OCI-LY7 (cell line): ENCODE data around the gene NSMF. TPM values are rescaled to one million over a fixed set of nuclear protein-coding genes. Genes with fewer than 3 reads are reported as not detected.

Experiments
- BruUV-seq: library from RNA; stranded (reverse); fragments of 400-500 nt; replicated peaks from 2 replicates; lab custom pipeline; 2021; lab: Mats Ljungman, UMichigan
- CTCF ChIA-PET: fragments of 300-600 bp; sonication (Branson Sonifier 250); formaldehyde crosslinking; loops from one replicate; lab custom pipeline; 2022; ENCODE audit warnings: antibody characterized with exemption; ENCODE audit not compliant: unreplicated experiment; lab: Charles Lee
- POLR2A ChIA-PET: fragments of 300-600 bp; sonication (Branson Sonifier 250); formaldehyde crosslinking; loops from one replicate; lab custom pipeline; 2022; ENCODE audit warnings: antibody characterized with exemption; lab: Charles Lee
- DNase-seq: peaks from one replicate; pipeline ENCODE4 v3.0.0-alpha.2; 2015; ENCODE audit warnings: low spot score
- H2AFZ ChIP-seq: fragments of 200-600 bp; sonication (generic), shearing (Covaris generic); 2 replicates; pipeline ENCODE4 v1.6.1; 2014; ENCODE audit warnings: mild to moderate bottlenecking, antibody characterized with exemption, low read length, moderate library complexity
- H3K27ac ChIP-seq: fragments of 200-600 bp; sonication (generic); 2 replicates; pipeline ENCODE4 v1.5.1; 2014; ENCODE audit warnings: mixed run types, low read depth, mild to moderate bottlenecking, moderate library complexity, low read length, inconsistent platforms; ENCODE audit not compliant: poor library complexity, severe bottlenecking
- H3K36me3 ChIP-seq: fragments of 200-600 bp; sonication (generic); 2 replicates; pipeline ENCODE4 v1.6.1; 2014; ENCODE audit warnings: mild to moderate bottlenecking, antibody characterized with exemption, low read length, moderate library complexity, mixed read lengths; ENCODE audit not compliant: insufficient read depth
- H3K4me1 ChIP-seq: fragments of 200-600 bp; sonication (generic); 2 replicates; pipeline ENCODE4 v1.5.1; 2014; ENCODE audit warnings: mild to moderate bottlenecking, low read length; ENCODE audit not compliant: insufficient read depth, poor library complexity, severe bottlenecking
- H3K4me2 ChIP-seq: fragments of 200-600 bp; sonication (generic); 2 replicates; pipeline ENCODE4 v1.6.1; 2014; ENCODE audit warnings: mild to moderate bottlenecking, low read length
- H3K4me3 ChIP-seq: fragments of 200-600 bp; sonication (generic); 2 replicates; pipeline ENCODE4 v1.5.1; 2014; ENCODE audit warnings: mild to moderate bottlenecking, low read depth, low read length; ENCODE audit not compliant: poor library complexity, severe bottlenecking
- H3K79me2 ChIP-seq: fragments of 200-600 bp; sonication (generic); 2 replicates; pipeline ENCODE4 v1.6.1; 2016; ENCODE audit warnings: low read depth, mild to moderate bottlenecking, low read length, moderate library complexity, mixed read lengths; ENCODE audit not compliant: insufficient read depth
- H3K9me2 ChIP-seq: fragments of 200-600 bp; sonication (generic); 2 replicates; pipeline ENCODE4 v1.6.1; 2016; ENCODE audit warnings: mild to moderate bottlenecking, low read length, mixed read lengths; ENCODE audit not compliant: insufficient read depth
- H3K9me3 ChIP-seq: fragments of 200-600 bp; sonication (generic); 2 replicates; pipeline ENCODE4 v1.6.1; 2014; ENCODE audit warnings: mild to moderate bottlenecking, mixed run types, low read length, mixed read lengths
- H4K20me1 ChIP-seq: fragments of 200-600 bp; sonication (generic); 2 replicates; pipeline ENCODE4 v1.6.1; 2014; ENCODE audit warnings: mild to moderate bottlenecking, antibody characterized with exemption, low read length, moderate library complexity, mixed read lengths; ENCODE audit not compliant: insufficient read depth
- EZH2phosphoT487 ChIP-seq: fragments of 200-600 bp; sonication (generic); IDR thresholded peaks from 2 replicates; pipeline ENCODE4 v1.6.1; 2018; ENCODE audit warnings: low read depth, borderline replicate concordance, mild to moderate bottlenecking, mixed run types, antibody characterized with exemption, low read length, moderate library complexity, mixed read lengths
- intact Hi-C: fragments of 100-400 bp; cut with micrococcal nuclease; formaldehyde crosslinking; loops from one replicate; pipeline ENCODE4 v1.10.0; 2022; ENCODE audit not compliant: unreplicated experiment
- total RNA-seq, 2 experiments: library from RNA; depleted of rRNA in 1 of 2; stranded (reverse); fragments of >200 nt in 1 of 2; shearing (Covaris generic) in 1 of 2; gene quantifications; 2 replicates each; pipeline ENCODE4 v1.2.3, GENCODE V29; 2014 to 2022
- TF ChIP-seq, protein P1 (sequence below): fragments of 200-600 bp; sonication (generic); conservative IDR thresholded peaks from 2 replicates; pipeline ENCODE4 v1.5.1; 2014; ENCODE audit warnings: mild to moderate bottlenecking, antibody characterized with exemption, low read length, moderate library complexity, mixed read lengths

The NSMF gene
- total RNA-seq, 2 experiments from 2014 or later = 20.3 to 29.8 TPM

- no peak overlapping the region for H3K4me2 ChIP-seq
- H3K36me3 ChIP-seq = no peaks in the 10 kb centered on the region
- POLR2A ChIA-PET = interaction anchor here (0.6 kb wide), 1 partner anchor 315 kb away, joined by 6 read pairs; no protein-coding TSS in a partner anchor
- H3K4me3 ChIP-seq = no peak overlapping the region
- DNase-seq = no peak
- no peaks in the 10 kb centered on the region for H4K20me1 ChIP-seq
- CTCF ChIA-PET = interaction anchor here (0.6 kb wide), 1 partner anchor 159 kb away, joined by 13 read pairs; no protein-coding TSS in a partner anchor
- H3K9me3 ChIP-seq = no peaks in the 10 kb centered on the region
- H3K79me2 ChIP-seq = no peaks in the 10 kb centered on the region
- peaks cover 18% of the 10 kb centered on the region for H3K4me1 ChIP-seq
- TF ChIP-seq, protein P1, sequence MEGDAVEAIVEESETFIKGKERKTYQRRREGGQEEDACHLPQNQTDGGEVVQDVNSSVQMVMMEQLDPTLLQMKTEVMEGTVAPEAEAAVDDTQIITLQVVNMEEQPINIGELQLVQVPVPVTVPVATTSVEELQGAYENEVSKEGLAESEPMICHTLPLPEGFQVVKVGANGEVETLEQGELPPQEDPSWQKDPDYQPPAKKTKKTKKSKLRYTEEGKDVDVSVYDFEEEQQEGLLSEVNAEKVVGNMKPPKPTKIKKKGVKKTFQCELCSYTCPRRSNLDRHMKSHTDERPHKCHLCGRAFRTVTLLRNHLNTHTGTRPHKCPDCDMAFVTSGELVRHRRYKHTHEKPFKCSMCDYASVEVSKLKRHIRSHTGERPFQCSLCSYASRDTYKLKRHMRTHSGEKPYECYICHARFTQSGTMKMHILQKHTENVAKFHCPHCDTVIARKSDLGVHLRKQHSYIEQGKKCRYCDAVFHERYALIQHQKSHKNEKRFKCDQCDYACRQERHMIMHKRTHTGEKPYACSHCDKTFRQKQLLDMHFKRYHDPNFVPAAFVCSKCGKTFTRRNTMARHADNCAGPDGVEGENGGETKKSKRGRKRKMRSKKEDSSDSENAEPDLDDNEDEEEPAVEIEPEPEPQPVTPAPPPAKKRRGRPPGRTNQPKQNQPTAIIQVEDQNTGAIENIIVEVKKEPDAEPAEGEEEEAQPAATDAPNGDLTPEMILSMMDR = no peak
- TF ChIP-seq EZH2phosphoT487 = no peak
- H3K9me2 ChIP-seq = no peaks in the 10 kb centered on the region
- H3K27ac ChIP-seq = no peak overlapping the region
- intact Hi-C loops = no loop called here
- no TSS peak for BruUV-seq
- no peak overlapping the region for H2AFZ ChIP-seq
Observed at GRCh38 chr9:137428841-137429545, 30.1 kb downstream of the NSMF start.

GRCh38 chr9:137428311-137428630 is 30.9 kb downstream of the NSMF start:
- Histone ChIP-seq H3K9me3 (no peaks in the 10 kb centered on the region), H3K4me2 (no peak overlapping the region), H3K4me3 (no peak overlapping the region), H4K20me1 (no peaks in the 10 kb centered on the region), H3K27ac (no peak overlapping the region), H3K36me3 (no peaks in the 10 kb centered on the region), H3K9me2 (no peaks in the 10 kb centered on the region), H3K4me1 (peaks cover 18% of the 10 kb centered on the region), H2AFZ (no peak overlapping the region), H3K79me2 (no peaks in the 10 kb centered on the region)
- CTCF ChIA-PET = interaction anchor here (0.6 kb wide), 1 partner anchor 159 kb away, joined by 13 read pairs; no protein-coding TSS in a partner anchor
- intact Hi-C loops = no loop called here
- BruUV-seq = no TSS peak
- TF ChIP-seq EZH2phosphoT487 = no peak
- TF ChIP-seq, protein P1 = no peak
- POLR2A ChIA-PET = interaction anchor here (0.6 kb wide), 1 partner anchor 316 kb away, joined by 6 read pairs; no protein-coding TSS in a partner anchor
- no peak for DNase-seq
